Measurements from ENCODE around the gene LINGO1.

Gene LINGO1

DNA sequence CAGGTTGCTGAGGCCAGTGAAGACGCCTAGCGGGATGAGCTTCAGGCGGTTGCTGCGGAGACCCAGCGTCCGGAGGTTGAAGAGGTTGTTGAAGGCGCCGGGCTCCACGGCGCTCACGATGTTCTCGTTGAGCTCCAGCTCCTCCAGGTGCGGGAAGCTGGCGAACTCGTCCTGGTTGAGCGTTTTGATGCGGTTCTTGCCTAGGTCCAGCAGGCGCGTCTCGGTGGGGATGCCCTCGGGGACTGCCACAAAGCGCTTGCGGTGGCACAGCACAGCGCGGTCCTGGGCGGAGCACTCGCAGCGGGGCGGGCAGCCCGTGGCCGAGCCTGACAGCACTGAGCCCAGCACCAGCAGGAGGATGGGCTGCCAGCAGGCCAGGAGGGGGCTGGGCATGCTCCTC is 17.2 kb downstream of the LINGO1 start:
- DNase-seq, result no peak

DNA sequence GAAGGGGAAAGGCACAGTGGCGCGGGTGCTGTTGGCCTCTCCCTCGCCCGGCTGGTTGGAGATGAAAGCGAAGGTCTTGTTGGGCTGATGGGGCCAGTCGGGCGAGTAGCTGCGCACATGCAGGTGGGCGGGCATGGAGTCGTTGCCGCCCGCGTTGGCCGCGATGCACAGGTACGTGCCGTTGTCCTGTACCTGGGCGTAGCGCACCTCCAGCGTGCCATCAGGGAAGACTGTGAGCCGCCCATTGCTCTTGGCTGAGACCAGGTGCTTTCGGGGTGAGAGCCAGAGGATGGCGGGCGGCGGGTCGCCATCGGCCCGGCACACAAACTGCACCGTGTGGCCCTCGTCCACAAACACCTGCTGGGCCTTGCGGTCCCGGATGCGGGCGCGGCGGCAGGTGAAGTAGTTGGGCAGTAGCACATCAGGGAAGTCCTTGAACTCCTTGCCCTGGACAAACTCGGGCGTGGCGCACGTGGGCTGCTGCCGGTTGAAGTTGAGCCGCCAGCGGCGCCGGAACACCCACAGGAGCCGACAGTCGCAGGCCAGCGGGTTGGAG is 18.4 kb downstream of the LINGO1 start:
- DNase-seq, result no peak

DNA sequence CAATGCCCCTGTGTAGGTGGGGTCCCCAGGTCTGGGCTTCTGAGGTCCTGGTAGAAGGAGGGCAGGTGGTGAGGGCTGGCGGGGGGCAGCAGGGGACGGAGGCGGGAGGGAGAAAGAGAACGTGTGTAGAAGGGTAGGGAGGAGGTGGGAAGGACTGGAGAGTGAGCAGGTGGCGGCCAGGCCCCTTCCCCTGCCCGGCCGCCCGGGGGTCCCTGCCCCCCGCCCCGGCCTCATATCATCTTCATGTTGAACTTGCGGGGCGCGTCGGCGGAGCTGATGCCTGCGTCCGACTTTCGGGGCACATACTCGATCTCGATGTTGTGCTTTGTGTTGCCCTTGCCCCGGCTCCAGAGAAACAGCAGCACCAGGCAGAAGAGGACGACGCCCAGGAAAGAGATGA is 18.9 kb downstream of the LINGO1 start:
- DNase-seq, result no peak

DNA sequence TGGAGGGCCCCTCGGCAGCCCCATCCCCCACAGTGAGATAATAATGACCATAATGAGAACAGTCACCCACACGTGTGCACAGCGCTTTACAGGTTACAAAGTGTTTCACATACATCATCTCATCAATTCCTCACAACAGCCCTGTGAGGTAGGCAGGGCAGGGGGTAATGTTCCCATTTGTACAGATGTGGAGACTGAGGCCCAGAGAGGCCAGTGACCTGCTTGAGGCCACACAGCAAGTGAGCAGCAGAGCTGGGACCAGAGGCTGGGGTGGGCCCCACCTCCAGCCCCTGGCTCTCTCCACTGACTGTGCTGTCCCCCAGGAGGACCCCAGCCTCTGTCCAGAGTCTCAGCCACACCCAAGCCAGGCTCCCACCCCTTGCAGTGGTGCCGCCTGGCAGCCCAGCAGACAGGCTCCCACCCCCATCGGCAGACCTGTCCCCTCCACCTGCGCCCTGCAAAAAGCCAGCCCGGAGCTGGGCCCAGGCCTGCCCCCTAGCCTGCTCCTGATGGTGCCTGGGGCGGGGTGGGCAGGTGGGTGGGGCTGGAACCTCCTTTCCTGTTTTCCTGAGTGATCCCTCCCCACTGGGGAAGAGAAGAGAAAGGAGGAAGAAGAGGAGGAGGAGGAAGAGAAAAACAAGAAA is 19.6 kb downstream of the LINGO1 start:
- DNase-seq, result no peak

DNA sequence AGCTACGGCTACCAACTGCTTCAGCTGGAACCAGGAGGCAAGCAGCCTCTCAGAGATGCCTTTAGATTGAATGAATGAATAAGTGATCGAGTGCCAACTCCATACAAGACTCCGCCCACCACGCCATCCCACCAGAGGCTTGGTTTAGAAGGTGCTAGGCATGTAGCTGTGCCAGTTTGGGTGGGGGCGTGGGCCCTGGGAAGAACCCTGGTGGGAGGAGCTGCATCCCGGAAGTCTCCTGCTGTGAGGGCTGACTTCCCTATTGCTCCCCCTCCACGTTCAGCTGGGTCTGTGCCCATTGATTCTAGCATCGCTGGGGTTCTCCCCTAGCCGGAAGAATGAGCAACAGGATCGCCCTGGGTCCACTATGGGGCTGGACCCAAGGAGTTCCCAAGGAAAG is 20.9 kb downstream of the LINGO1 start:
- DNase-seq, result no peak

DNA sequence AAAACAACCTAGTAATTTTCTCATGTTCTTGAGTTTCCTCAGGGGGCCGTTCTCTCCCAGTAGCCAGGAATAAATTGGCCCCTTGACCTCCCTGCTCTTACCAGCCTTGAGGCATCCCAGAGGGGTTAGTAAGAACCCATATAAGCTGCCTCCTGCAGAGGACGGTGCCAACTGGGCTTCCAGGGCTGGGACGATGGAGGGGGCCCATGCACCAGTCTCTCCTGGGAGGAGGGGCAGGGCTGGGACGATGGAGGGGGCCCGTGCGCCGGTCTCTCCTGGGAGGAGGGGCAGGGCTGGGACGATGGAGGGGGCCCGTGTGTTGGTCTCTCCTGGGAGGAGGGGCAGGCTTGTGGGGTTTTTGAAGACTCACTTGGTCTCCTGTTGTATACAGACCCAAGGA is 22.0 kb downstream of the LINGO1 start:
- DNase-seq, result no peak

DNA sequence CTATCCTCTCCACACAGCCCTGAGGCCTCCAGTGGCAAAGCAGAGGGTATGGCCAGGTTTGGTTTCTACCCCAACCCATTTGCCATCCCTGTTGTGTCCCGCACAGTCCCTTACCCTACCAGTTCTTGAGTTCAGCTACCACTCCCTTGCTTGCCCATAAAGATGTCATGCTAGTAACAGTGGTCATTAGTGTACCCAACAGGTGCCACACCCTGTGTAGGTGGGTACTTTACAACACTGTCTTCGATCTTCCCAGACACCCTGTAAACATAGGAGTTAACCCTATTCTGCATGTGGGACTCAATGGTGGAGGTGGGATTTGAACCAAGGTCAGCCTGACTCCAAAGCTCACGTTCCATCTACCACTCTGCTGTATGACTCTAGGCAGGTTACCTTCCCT is 23.2 kb downstream of the LINGO1 start:
- DNase-seq, result no peak

DNA sequence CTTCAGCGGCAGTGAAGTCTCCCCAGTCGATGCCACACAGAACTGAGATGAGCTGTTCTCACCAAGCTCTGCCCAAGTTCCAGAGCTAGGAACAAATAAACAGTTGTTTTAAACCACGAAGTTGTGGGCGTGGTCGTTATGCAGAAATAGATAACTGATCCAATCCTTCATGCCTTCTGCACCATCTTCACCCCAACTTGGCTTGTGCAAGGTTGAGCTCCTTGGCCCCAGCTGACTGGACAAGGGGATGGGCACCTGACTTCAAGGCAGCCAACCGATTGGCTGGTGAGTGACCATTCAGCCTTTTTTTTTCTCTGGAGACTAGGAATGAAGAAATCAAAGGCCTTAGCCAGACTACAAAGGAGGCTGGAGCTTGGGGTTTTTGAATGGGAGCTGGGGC is 23.9 kb downstream of the LINGO1 start:
- no peak for DNase-seq

DNA sequence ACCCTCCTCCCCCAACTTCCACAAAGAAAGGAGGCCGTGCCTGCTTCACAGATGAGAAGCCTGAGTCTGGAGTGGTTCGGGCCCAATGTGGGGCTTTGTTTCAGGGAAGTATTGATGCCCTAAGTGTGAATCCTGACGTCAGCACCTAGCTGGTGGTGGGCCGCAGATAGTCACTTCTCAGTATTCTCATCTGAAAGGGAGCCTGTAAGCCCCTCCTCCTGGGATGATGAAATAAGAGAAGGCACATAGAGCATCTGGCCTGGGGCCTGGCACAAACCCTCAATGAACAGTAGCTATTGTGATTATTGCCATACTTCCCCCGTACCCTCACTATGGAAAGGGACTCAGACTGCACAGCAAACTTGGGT is 24.8 kb downstream of the LINGO1 start:
- DNase-seq, result peak; percentile 35

DNA sequence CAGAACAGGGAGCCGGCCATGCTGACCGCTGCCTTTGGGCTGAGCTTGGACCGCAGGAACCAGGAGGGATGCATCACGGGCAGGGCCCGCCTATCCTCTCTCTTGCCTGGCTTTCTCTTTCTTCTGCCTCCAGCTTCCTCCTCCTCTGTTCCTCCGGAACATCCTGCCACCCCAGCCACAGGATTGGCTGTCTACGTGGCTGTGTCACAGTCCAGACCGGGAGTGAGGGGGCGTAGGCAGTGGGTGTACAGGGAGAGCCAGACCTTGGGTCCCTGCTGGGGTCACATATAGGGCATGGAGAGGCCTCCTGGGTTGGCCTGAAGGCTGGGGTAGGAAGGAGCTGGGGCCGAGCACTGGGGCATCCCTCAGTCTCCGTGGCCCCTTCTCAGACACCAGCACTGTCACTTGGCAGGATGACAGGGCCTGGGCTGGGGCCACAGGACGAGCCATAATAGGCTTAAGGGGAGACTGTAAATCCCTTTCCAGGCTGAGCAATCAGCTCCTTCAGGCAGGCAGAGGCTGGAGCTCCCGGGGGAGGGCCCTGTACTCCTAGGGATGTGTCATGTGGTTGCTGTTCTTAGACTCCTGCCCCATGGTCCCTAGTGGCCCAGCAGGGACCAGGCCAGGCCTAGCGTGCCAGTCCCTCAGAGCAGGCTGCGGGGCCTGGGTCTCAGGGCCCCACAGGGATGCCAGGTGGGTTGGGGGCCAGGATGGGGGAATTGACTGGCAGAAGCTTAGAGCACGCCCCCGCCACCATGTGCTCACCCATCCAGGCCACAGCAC is 25.4 kb downstream of the LINGO1 start:
- DNase-seq, result peak; percentile 57

DNA sequence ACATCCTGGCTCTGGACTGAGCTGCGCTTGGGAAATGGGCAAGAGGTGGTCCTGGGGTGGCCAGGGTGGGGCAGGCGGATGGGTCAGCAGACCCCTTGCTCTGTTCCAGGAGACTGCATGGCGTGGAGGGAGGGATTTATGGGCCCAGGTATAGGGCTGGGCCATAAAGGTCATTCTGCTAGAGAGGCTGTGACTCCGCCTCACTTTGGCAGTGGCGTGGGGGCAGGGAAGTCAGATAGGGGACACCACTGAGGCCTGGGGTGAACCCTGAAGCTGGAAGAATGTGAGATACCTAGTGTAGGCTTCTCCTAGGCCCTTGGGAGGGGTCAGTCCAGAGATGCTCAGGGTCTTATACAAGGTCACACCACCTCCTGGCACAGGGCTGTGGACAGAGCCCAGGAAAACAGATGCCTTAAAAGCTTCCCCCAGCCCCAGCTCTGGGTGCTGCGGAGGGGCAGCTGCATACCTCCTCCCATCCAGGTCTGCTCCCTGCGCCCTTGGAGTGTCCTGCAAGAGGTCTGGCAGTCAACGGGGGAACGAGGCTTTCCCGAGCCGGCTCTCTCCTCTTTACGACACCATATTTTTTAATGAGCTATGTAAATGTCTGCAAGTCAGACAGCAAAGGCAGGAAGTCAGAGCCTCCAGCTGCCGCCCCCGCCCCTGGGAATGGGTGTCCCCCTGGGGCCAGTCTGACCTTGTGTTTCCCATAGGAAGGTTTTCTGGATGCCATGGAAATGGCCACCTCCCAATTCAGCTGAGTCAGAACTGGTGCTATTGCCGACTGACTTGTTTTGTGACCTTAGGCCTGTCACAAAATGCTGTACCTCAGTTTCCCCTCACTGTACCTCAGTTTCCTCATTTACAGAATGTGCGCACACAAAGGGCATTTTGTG is 26.3 kb downstream of the LINGO1 start:
- peak; percentile 16 for DNase-seq

DNA sequence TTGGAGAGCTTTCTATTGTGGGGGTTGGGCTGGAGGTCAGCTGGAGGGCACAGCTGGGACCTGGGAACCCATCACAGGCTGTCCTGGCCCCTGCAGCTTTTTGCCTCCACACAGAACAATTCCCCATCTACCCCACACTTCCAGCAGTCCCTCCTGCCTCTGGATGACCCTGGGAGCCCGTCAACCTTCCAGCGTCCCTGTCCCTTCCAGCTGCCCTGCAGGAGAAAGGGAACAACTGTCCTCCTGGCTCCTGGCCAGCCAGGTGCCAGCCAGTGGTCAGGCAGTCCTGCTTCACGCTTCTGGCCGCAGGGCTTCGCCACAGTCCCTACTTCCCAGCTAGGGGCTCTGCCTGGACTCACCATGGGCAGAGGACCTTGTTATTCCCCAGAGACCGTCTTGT is 27.2 kb downstream of the LINGO1 start:
- no peak for DNase-seq

DNA sequence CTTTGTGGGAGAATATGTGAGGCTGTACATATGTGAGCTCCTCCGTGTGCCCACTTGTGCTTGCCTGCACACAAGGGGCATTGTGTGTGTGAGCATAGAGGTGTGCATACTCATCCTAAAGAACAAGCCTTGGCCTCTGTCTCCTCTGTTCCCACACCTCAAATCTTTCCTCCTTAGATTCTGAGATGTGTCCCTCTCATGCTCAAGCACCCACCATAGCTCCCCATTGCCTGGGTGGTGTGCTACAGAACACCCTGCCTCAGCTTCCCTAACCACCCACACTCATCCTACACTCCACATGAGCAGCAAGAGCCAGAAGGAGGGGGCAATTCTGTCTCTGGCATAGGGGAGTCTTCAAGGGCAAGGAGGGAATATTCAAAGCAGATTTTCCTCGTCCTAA is 27.7 kb downstream of the LINGO1 start:
- DNase-seq, result no peak

DNA sequence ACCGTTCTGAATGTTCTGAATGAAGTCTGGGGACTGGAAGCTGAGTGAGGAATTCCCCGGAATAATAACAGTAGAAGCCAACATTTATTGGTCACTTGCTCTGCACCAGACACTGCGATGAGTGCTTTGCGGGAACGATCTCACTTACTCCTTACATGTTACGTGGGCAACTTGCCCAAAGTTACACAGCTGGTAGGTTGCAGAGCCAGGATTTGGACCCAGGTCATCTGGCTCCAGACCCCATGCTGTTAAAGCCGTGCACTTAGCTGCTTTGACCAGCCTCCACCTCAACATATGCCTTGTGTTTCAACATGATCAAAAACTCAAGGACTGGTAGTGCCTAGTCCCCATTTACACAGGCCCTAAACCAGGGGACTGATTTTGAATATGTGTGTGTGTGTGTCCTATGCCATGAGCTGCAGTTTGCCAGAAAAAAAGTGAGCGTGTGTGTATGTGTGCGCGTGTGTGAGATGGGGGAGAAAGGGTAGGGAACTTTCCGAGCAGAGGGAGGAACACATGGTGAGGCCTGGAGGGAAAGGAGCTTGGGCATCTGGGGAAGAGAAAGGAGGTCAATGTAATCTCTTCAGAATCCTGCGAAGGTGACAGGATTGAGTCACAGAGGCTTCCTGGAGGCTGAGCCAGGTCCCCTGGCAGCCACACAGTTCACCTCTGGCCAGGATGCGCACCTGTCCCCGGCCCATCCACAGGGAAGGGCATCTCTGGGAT is 28.9 kb downstream of the LINGO1 start:
- DNase-seq, result no peak

DNA sequence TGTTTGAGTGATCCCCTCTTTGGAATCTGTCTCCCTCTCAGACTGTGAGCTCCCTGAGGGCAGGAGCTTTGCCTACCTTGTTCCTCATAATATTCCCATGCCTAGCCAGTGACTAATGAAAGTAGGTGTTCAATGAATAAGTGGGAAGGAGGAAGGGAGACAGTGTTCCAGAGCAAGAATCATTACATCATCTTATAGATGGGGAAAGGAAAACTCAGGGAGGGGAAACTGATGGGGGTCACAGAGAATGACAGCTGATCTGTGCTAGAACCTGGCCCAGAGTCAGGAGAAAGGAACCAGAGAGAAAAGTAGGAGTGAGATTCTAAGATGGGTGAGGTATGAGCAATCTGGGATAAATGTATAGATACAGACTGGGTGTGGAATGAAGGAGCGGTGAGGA is 29.9 kb downstream of the LINGO1 start:
- no peak for DNase-seq

DNA sequence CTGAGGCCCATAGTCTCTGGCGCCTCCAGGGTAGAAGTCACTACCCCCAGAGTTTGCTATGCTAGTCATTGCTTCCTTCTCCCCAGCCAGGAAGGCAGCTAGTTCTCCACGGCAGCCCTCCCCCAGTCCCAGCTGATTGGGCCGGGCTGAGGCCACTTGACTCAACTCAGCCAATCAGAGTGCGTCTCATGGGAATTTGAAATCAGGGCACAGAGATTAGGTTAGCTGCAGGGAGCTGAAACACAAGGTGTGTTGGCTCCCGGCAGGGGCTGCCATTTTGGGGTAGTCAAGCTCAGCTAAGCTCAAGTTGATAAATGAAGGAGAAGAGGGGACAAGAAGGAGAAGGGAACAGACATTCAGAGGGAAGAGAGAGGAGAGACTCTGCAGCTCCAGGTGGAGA is 32.8 kb downstream of the LINGO1 start:
- peak; percentile 32 for DNase-seq

DNA sequence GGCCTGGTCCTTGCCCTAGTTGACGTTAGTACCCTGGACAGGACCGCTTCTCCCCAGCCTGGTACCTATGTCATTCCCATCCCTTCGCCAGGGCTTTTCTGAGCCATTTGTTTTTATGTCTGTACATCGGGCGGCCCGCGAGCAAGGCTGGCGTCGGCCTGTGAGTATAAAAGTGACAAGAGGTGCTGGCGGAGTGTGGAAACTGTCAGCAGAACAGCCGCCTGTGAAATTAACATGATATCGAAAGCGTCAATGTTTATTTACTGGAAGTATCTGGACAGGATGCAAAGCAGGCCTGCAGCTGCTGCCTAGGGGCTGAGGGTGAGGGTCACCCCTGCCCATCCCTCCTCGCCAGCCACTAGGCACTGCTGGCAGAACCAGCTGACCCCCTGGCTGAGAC is 33.4 kb downstream of the LINGO1 start:
- DNase-seq, result no peak

DNA sequence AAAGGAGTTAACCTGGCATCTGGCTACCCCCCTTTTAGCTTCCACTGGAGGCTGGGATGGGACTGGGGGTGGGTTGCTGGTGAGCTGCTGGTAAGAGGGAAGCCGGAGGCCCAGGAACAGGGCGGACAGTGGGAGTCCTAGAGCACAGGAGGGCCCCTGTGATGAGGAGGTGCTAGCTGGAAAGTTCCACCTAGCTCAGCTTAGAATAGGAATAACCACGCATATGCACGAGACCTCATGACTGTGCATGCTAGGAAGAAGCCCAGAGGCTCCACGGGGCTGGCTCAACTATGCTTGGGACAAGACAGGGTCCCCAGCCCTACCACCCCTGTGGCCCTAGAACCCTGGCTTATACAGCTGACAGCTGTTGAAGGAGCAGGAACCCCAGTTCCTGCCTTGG is 34.1 kb downstream of the LINGO1 start:
- DNase-seq, result no peak

DNA sequence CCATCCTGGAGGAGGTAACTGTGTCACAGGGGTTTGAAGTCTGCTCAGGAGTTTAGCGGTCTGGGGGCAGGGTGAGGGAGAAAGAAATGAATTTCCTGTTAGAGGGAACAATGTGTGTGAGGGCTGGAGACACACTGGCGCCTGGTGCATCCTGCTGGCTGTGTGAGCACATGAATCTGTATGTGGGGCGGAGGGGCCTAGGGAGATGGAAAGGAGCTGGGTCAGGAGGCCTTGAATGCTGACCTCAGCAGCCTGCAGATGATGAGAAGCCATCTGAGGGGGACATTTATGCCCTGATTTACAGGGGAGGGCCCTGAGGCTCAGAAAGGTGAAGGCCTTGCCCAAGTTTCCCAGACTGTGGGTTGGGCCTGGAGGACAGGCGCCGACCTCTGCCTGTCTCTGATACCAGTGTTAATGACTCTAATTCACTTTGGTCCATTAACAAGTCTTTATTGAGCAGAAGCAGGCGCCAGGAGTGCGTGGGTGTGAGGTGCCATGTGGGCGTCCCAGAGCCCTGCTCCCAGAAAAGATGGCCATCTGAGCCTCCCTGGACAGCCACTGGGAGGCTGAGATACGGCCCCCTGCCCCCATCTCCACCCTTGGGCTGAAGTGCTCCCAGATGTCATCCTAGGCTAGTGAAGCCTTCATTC is 34.8 kb downstream of the LINGO1 start:
- DNase-seq, result no peak

DNA sequence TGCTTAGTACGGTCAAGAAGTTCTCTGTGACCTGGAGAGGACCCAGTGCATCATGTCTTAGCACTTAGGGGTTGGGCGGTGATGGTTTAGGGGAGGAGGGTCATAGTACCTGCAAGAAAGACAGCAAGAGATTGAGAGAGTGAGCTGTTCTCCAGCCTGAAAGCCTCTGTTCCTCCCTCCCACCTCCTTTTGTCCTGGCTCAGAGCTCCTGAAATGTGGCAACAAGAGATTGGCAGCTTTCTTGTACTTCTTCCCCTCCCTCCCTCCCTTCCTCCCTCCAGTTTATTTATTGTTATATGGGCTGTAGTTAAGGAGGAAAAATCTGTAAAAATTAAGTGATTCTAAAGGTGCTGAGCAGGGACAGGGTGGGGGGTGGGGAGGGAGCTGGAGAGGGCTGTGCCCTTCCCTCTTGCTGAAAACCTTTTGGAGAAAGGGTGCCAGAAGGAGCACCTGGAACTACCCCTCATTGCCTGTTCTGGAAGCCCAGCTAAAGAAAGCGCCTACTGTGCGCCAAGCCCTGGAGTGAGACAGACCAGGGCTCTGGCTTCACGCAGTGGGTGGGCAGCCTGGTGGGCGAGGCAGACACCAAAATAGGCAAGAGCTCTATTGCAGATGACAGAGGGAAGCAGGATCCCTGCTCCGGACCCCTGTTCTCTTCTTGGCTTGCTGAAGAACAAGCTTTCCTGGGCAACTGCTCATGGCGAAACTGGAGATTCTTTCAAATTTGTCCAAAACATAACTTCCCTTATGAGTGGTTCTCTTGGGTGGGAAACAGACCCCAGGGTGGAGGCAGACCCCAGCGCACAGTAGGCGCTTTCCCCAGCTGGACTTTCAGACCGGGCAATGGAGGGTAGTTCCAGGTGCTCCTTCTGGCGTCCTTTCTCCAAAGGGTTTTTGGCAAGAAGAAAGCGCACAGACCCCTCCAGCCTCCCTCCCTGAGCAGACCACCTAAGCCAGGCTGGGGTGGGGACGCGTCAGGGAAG is 35.6 kb downstream of the LINGO1 start:
- DNase-seq, result no peak

DNA sequence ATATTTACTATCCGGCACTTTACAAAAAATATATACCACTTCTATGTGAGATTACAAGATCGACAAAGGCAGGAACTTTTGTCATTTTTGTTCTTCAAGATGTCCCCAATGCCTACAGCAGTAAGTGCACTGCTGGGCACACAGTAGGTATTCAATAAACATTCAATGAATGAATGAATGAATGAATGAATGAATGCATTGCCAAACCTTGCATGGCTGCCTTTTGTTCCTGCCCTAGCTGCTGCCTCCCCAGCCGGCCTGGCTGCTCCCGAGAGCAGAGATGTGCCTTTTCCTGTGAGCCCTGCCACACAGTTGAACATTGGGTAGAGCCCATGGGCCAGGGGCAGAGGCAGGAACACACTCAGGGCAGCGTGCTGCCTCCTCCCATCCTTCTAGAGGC is 37.5 kb downstream of the LINGO1 start:
- no peak for DNase-seq
